Activated effector memory CD4-positive, alpha-beta T cell treated with anti-CD3 and anti-CD28 coated beads, Interleukin-2, amount 50 U/mL, for 16 hours (primary cell): ENCODE measurements around the gene ANKRD13A.
"Not testable (repeated sequence)": the region's sequence is repeated elsewhere in the genome, so short reads cannot be mapped to it uniquely, and the experiment has no call there.

Experiments
- DNase-seq: peaks from one replicate; pipeline ENCODE4 v3.0.0-alpha.2; 2020

ANKRD13A gene

GRCh38 chr12:109986236-109986635, 13.0 kb upstream of the ANKRD13A start:
- not testable (repeated sequence) for DNase-seq

GRCh38 chr12:109987615-109988014, 11.6 kb upstream of the ANKRD13A start:
- DNase-seq = no peak

GRCh38 chr12:109988274-109988673, 11.0 kb upstream of the ANKRD13A start:
- no peak for DNase-seq

GRCh38 chr12:109988903-109989302, 10.3 kb upstream of the ANKRD13A start:
- DNase-seq = no peak

- no peak for DNase-seq
Observed at GRCh38 chr12:109989380-109989779, 9.8 kb upstream of the ANKRD13A start.

- no peak for DNase-seq
Observed at GRCh38 chr12:109991586-109991985, 7.6 kb upstream of the ANKRD13A start.

GRCh38 chr12:109993091-109993490, 6.1 kb upstream of the ANKRD13A start:
- no peak for DNase-seq

GRCh38 chr12:109994401-109995175, 4.6 kb upstream of the ANKRD13A start:
- no peak for DNase-seq

- DNase-seq = no peak
Observed at GRCh38 chr12:109995361-109995685, 3.9 kb upstream of the ANKRD13A start.

- DNase-seq = peak; percentile 98
Observed at GRCh38 chr12:109995686-109996482, 3.3 kb upstream of the ANKRD13A start, which contains the start of gene GIT2. TSS of gene GIT2 (minus strand) at chr12:109996368. CDS start at chr12:109996224, 144 bp downstream.

GRCh38 chr12:109996483-109996853, 2.8 kb upstream of the ANKRD13A start:
- DNase-seq = no peak

GRCh38 chr12:109997393-109997792, 1.8 kb upstream of the ANKRD13A start:
- no peak for DNase-seq

GRCh38 chr12:109998241-109998903, 858 bp upstream of the ANKRD13A start:
- DNase-seq = no peak

- peak; percentile 67 for DNase-seq
Observed at GRCh38 chr12:109999649-109999971, 380 bp downstream of the ANKRD13A start.

GRCh38 chr12:109999983-110000505, 814 bp downstream of the ANKRD13A start:
- DNase-seq = peak; percentile 71

- DNase-seq = no peak
Observed at GRCh38 chr12:110001596-110001995, 2.4 kb downstream of the ANKRD13A start.

GRCh38 chr12:110002676-110003515, 3.7 kb downstream of the ANKRD13A start:
- no peak for DNase-seq

GRCh38 chr12:110004598-110004997, 5.4 kb downstream of the ANKRD13A start:
- no peak for DNase-seq

- DNase-seq = peak; percentile 69
Observed at GRCh38 chr12:110005319-110005973, 6.2 kb downstream of the ANKRD13A start.

GRCh38 chr12:110006115-110006514, 6.9 kb downstream of the ANKRD13A start:
- DNase-seq = no peak

- DNase-seq = no peak
Observed at GRCh38 chr12:110007881-110008280, 8.7 kb downstream of the ANKRD13A start.
